GM12878 (cell line): ENCODE data around the gene TLX2. TPM values are rescaled to one million over a fixed set of nuclear protein-coding genes. Genes with fewer than 3 reads are reported as not detected.

Experiments
- ATAC-seq: fragments of 200-7000 bp; cut with Tn5 transposase; 3 replicates; pipeline ENCODE4 v1.9.1; 2020; ENCODE audit warnings: mild to moderate bottlenecking, moderate library complexity
- BruUV-seq: library from RNA; stranded (reverse); fragments of 400-500 nt; replicated peaks from 2 replicates; lab custom pipeline; 2021; lab: Mats Ljungman, UMichigan
- CTCF ChIA-PET: fragments of 300-600 bp; sonication (Branson Sonifier 250); formaldehyde crosslinking; extraction: SDS; loops from one replicate; lab custom pipeline; 2021; ENCODE audit warnings: inconsistent platforms; lab: Yijun Ruan, JAX
- POLR2A ChIA-PET: fragments of 350-600 bp; formaldehyde crosslinking; extraction: SDS; loops from one replicate; lab custom pipeline; 2021; ENCODE audit warnings: inconsistent platforms; lab: Charles Lee
- RAD21 ChIA-PET: fragments of 300-600 bp; sonication (Branson Sonifier 250); formaldehyde crosslinking; loops from one replicate; lab custom pipeline; 2023; ENCODE audit warnings: antibody characterized with exemption; ENCODE audit not compliant: unreplicated experiment; lab: Charles Lee
- SMC1A ChIA-PET: fragments of 300-600 bp; sonication (Branson Sonifier 250); formaldehyde crosslinking; loops from one replicate; lab custom pipeline; 2023; ENCODE audit not compliant: unreplicated experiment, uncharacterized antibody; lab: Charles Lee
- DNase-seq: peaks from one replicate; pipeline ENCODE4 v3.0.0-alpha.2; 2011; ENCODE audit warnings: low read depth, low spot score
- FAIRE-seq: peaks from 3 replicates; lab custom pipeline; 2011; peaks lifted over from hg19 to GRCh38; lab: Jason Lieb, UNC
- H2AFZ ChIP-seq: 2 replicates; pipeline ENCODE4 v1.6.0; 2011; ENCODE audit warnings: low read depth, low read length, control low read depth; ENCODE audit not compliant: control insufficient read depth
- H3K27ac ChIP-seq: 2 replicates; pipeline ENCODE4 v1.5.1; 2011; ENCODE audit warnings: control low read depth; ENCODE audit not compliant: control insufficient read depth, insufficient read depth
- H3K27me3 ChIP-seq, 2 experiments: replicated peaks in 1 of 2; 2 replicates each; pipeline versions ENCODE4 v1.6.0 to v1.6.1; 2011; ENCODE audit warnings: low read length in 1 of 2; ENCODE audit not compliant: control insufficient read depth in 2 of 2, insufficient read depth in 2 of 2
- H3K36me3 ChIP-seq, 2 experiments: 2 replicates each; pipeline ENCODE4 v1.5.1; 2011; ENCODE audit warnings: low read length in 1 of 2; ENCODE audit not compliant: control insufficient read depth in 2 of 2, insufficient read depth in 2 of 2
- H3K4me1 ChIP-seq: 2 replicates; pipeline ENCODE4 v1.6.1; 2011; ENCODE audit warnings: mild to moderate bottlenecking, low read length, moderate library complexity, mixed read lengths; ENCODE audit not compliant: control insufficient read depth, insufficient read depth
- H3K4me2 ChIP-seq: 2 replicates; pipeline ENCODE4 v1.6.0; 2011; ENCODE audit warnings: control low read depth; ENCODE audit not compliant: control insufficient read depth, insufficient read depth
- H3K4me3 ChIP-seq: fragments of 200-600 bp; sonication (generic); 2 replicates; pipeline ENCODE4 v1.5.1; 2016
- H3K79me2 ChIP-seq: 2 replicates; pipeline ENCODE4 v1.6.0; 2011; ENCODE audit warnings: low read length; ENCODE audit not compliant: control insufficient read depth, insufficient read depth
- H3K9ac ChIP-seq: 2 replicates; pipeline ENCODE4 v1.8.0; 2011; ENCODE audit warnings: low read length, control low read depth, mixed read lengths; ENCODE audit not compliant: control insufficient read depth, insufficient read depth
- H3K9me3 ChIP-seq: replicated peaks from 3 replicates; pipeline ENCODE4 v1.5.1; 2011; ENCODE audit warnings: mild to moderate bottlenecking, low read length; ENCODE audit not compliant: control insufficient read depth, insufficient read depth
- H4K20me1 ChIP-seq: 2 replicates; pipeline ENCODE4 v1.6.0; 2011; ENCODE audit not compliant: control insufficient read depth, insufficient read depth
- ATF7 ChIP-seq: fragments of 450-650 bp; IDR thresholded peaks from 2 replicates; pipeline ENCODE4 v1.6.1; 2016; ENCODE audit warnings: low read depth, mild to moderate bottlenecking
- EP300 ChIP-seq, 2 experiments: fragments of 150-350 bp in 1 of 2; IDR thresholded peaks; 2 replicates each; pipeline ENCODE4 v1.6.1; 2011 to 2012; ENCODE audit warnings: low read depth in 2 of 2, low read length in 2 of 2, borderline replicate concordance in 1 of 2, improper control_type of control experiment in 1 of 2, inconsistent platforms in 1 of 2; ENCODE audit not compliant: control insufficient read depth in 1 of 2
- HCFC1 ChIP-seq: fragments of 150-350 bp; IDR thresholded peaks from 2 replicates; pipeline ENCODE4 v1.6.1; 2014; ENCODE audit warnings: low read length
- MXI1 ChIP-seq: fragments of 150-350 bp; IDR thresholded peaks from 2 replicates; pipeline ENCODE4 v1.6.1; 2011; ENCODE audit warnings: low read depth, mild to moderate bottlenecking, inconsistent platforms, low read length, improper control_type of control experiment
- NR2C1 ChIP-seq: fragments of 450-650 bp; IDR thresholded peaks from 2 replicates; pipeline ENCODE4 v1.6.1; 2017; ENCODE audit warnings: antibody characterized with exemption, mild to moderate bottlenecking, moderate library complexity
- NR2F1 ChIP-seq: fragments of 450-650 bp; conservative IDR thresholded peaks from 2 replicates; pipeline ENCODE4 v1.6.1; 2017; ENCODE audit warnings: mild to moderate bottlenecking
- NRF1 ChIP-seq: conservative IDR thresholded peaks from 2 replicates; pipeline ENCODE4 v1.6.1; 2011; ENCODE audit warnings: mild to moderate bottlenecking, low read depth, low read length, improper control_type of control experiment
- POLR2AphosphoS2 ChIP-seq: IDR thresholded peaks from 2 replicates; pipeline ENCODE4 v1.6.1; 2011; ENCODE audit warnings: low read depth, mild to moderate bottlenecking, low read length, improper control_type of control experiment, moderate library complexity
- SMAD5 ChIP-seq: IDR thresholded peaks from 2 replicates; pipeline ENCODE4 v1.6.1; 2016; ENCODE audit warnings: antibody characterized with exemption, low read depth
- WGBS: methylation state at CpG from one replicate; pipeline ENCODE4 v1.1.6; 2016; ENCODE audit warnings: low lambda C conversion rate; ENCODE audit not compliant: insufficient replicate concordance, insufficient coverage; ENCODE audit errors: missing lambda C conversion rate; 5-methylcytosine and 5-hydroxymethylcytosine counted together
- in situ Hi-C: fragments of 300-500 bp; cut with MboI; formaldehyde crosslinking; loops from 9 replicates; pipeline ENCODE4 v1.14.3; 2018; ENCODE audit warnings: mixed read lengths
- intact Hi-C: fragments of 100-400 bp; cut with micrococcal nuclease; formaldehyde crosslinking; loops from one replicate; pipeline ENCODE4 v1.14.2; 2022; ENCODE audit not compliant: unreplicated experiment
- polyA plus RNA-seq, 11 experiments: library from polyadenylated mRNA; depleted of rRNA in 4 of 11; unstranded in 6 of 11; stranded (reverse) in 5 of 11; fragments of >200 nt; fragmentation: Nextera tagmentation in 4 of 11; fragmentation: Illumina TruSeq in 1 of 11; extraction: Ambion mirVana in 4 of 11; extraction: Trizol in 1 of 11; gene quantifications; 1 replicate in 1 of 11; 2 replicates in 10 of 11; pipeline versions ENCODE4 v1.2.1 to v1.2.3, GENCODE V29; 2011 to 2016; ENCODE audit warnings: inconsistent platforms in 2 of 11, missing spikeins in 2 of 11, low read depth in 1 of 11
- total RNA-seq, 4 experiments: library from RNA; depleted of rRNA in 3 of 4; stranded (reverse); fragments of >200 nt in 3 of 4; fragmentation: Illumina TruSeq in 1 of 4; extraction: Trizol in 1 of 4; gene quantifications; 2 replicates each; pipeline versions ENCODE4 v1.2.1 to v1.2.3, GENCODE V29; 2013 to 2021
- TF ChIP-seq, protein P1 (sequence below): fragments of 450-650 bp; conservative IDR thresholded peaks from 2 replicates; pipeline ENCODE4 v1.6.1; 2017; ENCODE audit warnings: mild to moderate bottlenecking, moderate library complexity
- TF ChIP-seq, protein P2 (sequence below): IDR thresholded peaks from 2 replicates; pipeline ENCODE4 v1.6.1; 2011; ENCODE audit warnings: borderline replicate concordance, low read depth, mild to moderate bottlenecking, moderate library complexity, low read length; ENCODE audit not compliant: insufficient read depth, poor library complexity, severe bottlenecking
- TF ChIP-seq, protein P3 (sequence below): fragments of 450-650 bp; IDR thresholded peaks from 2 replicates; pipeline ENCODE4 v1.6.1; 2017; ENCODE audit warnings: mild to moderate bottlenecking, moderate library complexity

Gene TLX2
- total and polyA plus RNA-seq, 10 of the 15 experiments (the other 5 are each of a cell fraction or from before 2014, with no cell fraction given) = 0.06 to 5.5 (median 3.6) TPM; not detected in 1

DNA sequence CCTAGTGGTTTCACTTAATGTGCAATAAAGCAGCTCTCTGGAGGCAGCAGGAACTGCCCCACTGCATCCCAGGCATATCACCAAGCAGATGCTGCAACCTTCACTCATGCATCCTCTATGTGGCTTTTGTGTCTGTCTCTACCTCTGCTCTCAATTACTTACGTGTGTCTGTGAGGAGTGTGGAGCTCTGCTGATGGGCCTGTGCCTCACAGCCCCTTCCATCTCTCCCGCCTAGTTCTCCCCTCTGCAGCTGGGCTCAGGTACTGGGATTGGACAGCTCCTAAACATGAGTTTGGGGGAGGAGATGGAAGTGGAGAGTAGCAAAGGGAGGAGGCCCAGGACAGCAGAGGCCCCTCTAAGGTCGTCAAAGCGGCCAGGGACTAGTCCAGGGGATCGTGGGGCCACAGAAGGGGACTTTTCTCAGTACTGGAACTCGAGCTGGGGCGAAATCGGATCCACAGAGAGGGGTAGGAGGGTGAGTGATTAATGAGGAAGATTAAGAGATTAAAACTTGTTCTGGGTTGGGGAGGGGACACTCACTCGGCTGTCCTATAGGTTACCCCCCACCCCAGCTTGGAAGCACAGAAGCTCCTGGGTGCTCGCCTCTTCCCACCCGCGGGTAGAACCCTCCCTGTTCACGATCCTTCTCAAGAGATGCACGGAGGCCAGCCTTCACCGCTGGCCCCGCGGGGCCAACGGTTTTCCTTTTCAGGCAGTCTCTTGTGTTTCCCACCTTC lies 12.7 kb upstream of the TLX2 start:
- intact Hi-C loops (loop anchor here (2.0 kb wide), 1 partner anchor 19 kb away; the partner anchor contains the start of genes CCDC142 and TTC31), in situ Hi-C loops (no loop called here)
- BruUV-seq = no TSS peak
- Histone ChIP-seq H3K4me3 (no peak overlapping the region), H3K79me2 (peaks cover 6% of the 10 kb centered on the region), H4K20me1 (no peaks in the 10 kb centered on the region), H3K9ac (no peak overlapping the region), H3K27ac (no peak overlapping the region), H3K36me3 (peaks cover 0 to 7% of the 10 kb centered on the region in 2 experiments; a peak in 1 of 4 replicates), H3K4me2 (no peak overlapping the region), H2AFZ (no peak overlapping the region), H3K9me3 (no peaks in the 10 kb centered on the region), H3K27me3 (peaks cover 15 to 25% of the 10 kb centered on the region in 2 experiments; a peak in 3 of 4 replicates), H3K4me1 (peaks cover 27% of the 10 kb centered on the region)
- ChIA-PET CTCF (interaction anchor here (1.4 to 13.9 kb wide), 4 partner anchors 19 to 85 kb away, joined by 4 to 231 read pairs (median 84); partner anchors contain the start of genes AUP1, CCDC142, DQX1 and HTRA2), RAD21 (interaction anchor here (0.8 to 2.9 kb wide), 6 partner anchors 18 to 87 kb away, joined by 3 to 10 read pairs (median 6); partner anchors contain the start of genes AUP1, CCDC142, HTRA2 and INO80B), SMC1A (interaction anchor here (1.2 to 7.0 kb wide), 4 partner anchors 9 to 85 kb away, joined by 3 to 71 read pairs (median 4); no protein-coding TSS in a partner anchor), POLR2A (interaction anchor here (1.1 to 1.9 kb wide), 2 partner anchors 27 to 110 kb away, joined by 3 to 4 read pairs; partner anchors contain the start of gene AUP1)
- ATAC-seq (no peak), FAIRE-seq (no peak), DNase-seq (no peak)
- WGBS = 87% methylated on average over 18 of the region's 18 CpGs
- no peak for TF ChIP-seq SMAD5
- no peak for TF ChIP-seq EP300 (IDR thresholded peaks at IDR 0.05; ENCODE audit: borderline replicate concordance in 1 of 2, control insufficient read depth in 1 of 2, low read depth in 2 of 2, low read length in 2 of 2)
- TF ChIP-seq MXI1 = no peak
- TF ChIP-seq, protein P1, sequence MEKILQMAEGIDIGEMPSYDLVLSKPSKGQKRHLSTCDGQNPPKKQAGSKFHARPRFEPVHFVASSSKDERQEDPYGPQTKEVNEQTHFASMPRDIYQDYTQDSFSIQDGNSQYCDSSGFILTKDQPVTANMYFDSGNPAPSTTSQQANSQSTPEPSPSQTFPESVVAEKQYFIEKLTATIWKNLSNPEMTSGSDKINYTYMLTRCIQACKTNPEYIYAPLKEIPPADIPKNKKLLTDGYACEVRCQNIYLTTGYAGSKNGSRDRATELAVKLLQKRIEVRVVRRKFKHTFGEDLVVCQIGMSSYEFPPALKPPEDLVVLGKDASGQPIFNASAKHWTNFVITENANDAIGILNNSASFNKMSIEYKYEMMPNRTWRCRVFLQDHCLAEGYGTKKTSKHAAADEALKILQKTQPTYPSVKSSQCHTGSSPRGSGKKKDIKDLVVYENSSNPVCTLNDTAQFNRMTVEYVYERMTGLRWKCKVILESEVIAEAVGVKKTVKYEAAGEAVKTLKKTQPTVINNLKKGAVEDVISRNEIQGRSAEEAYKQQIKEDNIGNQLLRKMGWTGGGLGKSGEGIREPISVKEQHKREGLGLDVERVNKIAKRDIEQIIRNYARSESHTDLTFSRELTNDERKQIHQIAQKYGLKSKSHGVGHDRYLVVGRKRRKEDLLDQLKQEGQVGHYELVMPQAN = no peak
- TF ChIP-seq, protein P2, sequence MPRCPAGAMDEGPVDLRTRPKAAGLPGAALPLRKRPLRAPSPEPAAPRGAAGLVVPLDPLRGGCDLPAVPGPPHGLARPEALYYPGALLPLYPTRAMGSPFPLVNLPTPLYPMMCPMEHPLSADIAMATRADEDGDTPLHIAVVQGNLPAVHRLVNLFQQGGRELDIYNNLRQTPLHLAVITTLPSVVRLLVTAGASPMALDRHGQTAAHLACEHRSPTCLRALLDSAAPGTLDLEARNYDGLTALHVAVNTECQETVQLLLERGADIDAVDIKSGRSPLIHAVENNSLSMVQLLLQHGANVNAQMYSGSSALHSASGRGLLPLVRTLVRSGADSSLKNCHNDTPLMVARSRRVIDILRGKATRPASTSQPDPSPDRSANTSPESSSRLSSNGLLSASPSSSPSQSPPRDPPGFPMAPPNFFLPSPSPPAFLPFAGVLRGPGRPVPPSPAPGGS = no peak
- TF ChIP-seq NR2C1 = no peak
- TF ChIP-seq ATF7 = no peak
- TF ChIP-seq, protein P3, sequence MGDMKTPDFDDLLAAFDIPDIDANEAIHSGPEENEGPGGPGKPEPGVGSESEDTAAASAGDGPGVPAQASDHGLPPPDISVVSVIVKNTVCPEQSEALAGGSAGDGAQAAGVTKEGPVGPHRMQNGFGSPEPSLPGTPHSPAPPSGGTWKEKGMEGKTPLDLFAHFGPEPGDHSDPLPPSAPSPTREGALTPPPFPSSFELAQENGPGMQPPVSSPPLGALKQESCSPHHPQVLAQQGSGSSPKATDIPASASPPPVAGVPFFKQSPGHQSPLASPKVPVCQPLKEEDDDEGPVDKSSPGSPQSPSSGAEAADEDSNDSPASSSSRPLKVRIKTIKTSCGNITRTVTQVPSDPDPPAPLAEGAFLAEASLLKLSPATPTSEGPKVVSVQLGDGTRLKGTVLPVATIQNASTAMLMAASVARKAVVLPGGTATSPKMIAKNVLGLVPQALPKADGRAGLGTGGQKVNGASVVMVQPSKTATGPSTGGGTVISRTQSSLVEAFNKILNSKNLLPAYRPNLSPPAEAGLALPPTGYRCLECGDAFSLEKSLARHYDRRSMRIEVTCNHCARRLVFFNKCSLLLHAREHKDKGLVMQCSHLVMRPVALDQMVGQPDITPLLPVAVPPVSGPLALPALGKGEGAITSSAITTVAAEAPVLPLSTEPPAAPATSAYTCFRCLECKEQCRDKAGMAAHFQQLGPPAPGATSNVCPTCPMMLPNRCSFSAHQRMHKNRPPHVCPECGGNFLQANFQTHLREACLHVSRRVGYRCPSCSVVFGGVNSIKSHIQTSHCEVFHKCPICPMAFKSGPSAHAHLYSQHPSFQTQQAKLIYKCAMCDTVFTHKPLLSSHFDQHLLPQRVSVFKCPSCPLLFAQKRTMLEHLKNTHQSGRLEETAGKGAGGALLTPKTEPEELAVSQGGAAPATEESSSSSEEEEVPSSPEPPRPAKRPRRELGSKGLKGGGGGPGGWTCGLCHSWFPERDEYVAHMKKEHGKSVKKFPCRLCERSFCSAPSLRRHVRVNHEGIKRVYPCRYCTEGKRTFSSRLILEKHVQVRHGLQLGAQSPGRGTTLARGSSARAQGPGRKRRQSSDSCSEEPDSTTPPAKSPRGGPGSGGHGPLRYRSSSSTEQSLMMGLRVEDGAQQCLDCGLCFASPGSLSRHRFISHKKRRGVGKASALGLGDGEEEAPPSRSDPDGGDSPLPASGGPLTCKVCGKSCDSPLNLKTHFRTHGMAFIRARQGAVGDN = no peak
- no peak for TF ChIP-seq NRF1
- no peak for TF ChIP-seq NR2F1
- no peak for TF ChIP-seq POLR2AphosphoS2
- TF ChIP-seq HCFC1 = no peak
